Kidney epithelial cell (primary cell): ENCODE measurements around the gene CDC45. TPM values are rescaled to one million over a fixed set of nuclear protein-coding genes. Genes with fewer than 3 reads are reported as not detected.

Experiments used
- DNase-seq: peaks from one replicate; pipeline ENCODE4 v3.0.0-alpha.2; 2010; ENCODE audit warnings: low read depth
- H3K27me3 ChIP-seq: 2 replicates; pipeline ENCODE4 v1.6.0; 2011; ENCODE audit warnings: low read length; ENCODE audit not compliant: control insufficient read depth, insufficient read depth
- H3K36me3 ChIP-seq: 2 replicates; pipeline ENCODE4 v1.5.1; 2011; ENCODE audit warnings: low read length; ENCODE audit not compliant: control insufficient read depth, insufficient read depth
- H3K4me3 ChIP-seq: 2 replicates; pipeline ENCODE4 v1.5.1; 2011; ENCODE audit warnings: low read depth, mild to moderate bottlenecking, control low read depth, low read length
- CTCF ChIP-seq: IDR thresholded peaks from 2 replicates; pipeline ENCODE4 v1.5.1; 2011; ENCODE audit warnings: mild to moderate bottlenecking, moderate library complexity, low read length, control low read depth, inconsistent platforms; ENCODE audit not compliant: insufficient read depth, poor library complexity, severe bottlenecking
- total RNA-seq: library from RNA; depleted of rRNA; stranded (reverse); fragments of >200 nt; gene quantifications from 2 replicates; pipeline ENCODE4 v1.2.3, GENCODE V29; 2015

The CDC45 gene
- total RNA-seq, 1 donor from 2014 or later: 5.6 TPM

DNA sequence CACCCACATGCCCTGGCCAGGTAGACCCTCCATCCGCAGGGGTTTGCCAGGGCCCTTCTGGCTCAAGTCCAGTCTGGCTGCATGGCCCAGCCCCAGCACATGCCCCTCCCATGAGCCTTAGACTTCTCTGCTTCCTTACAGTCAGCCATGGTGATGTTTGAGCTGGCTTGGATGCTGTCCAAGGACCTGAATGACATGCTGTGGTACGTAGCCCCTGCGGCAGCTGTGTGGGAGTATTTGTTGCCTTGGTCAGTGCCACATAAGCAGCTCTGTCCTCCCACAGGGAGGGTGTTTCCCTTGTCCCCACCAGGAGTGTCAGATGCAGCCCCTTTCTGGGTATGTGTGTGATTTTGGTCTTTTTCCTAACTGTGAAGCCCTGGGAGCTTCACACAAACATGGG lies 17.5 kb downstream of the CDC45 start:
- DNase-seq: peak; percentile 51
- no peak for TF ChIP-seq CTCF
- H3K27me3 ChIP-seq: no peaks in the 10 kb centered on the region
- H3K36me3 ChIP-seq: no peaks in the 10 kb centered on the region
- H3K4me3 ChIP-seq: no peak overlapping the region

GRCh38 chr22:19498154-19498865 lies 18.6 kb downstream of the CDC45 start:
- Histone ChIP-seq H3K36me3 (no peaks in the 10 kb centered on the region), H3K4me3 (no peak overlapping the region), H3K27me3 (no peaks in the 10 kb centered on the region)
- TF ChIP-seq CTCF: no peak
- no peak for DNase-seq

DNA sequence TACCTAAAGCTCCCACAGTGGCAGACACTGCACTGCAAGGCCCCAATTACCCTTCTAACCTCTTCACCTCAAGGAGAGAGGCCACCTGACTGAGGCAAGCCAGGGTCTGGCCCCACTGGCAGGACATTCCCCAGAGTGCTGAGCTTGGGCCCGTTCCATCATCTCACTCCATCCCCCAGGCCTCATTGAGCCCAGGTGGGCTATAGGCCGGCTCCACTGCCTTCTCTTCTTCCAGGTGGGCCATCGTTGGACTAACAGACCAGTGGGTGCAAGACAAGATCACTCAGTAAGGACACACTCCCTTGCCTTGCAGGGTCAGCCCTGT lies 19.1 kb downstream of the CDC45 start:
- Histone ChIP-seq H3K36me3 (no peaks in the 10 kb centered on the region), H3K27me3 (no peaks in the 10 kb centered on the region), H3K4me3 (no peak overlapping the region)
- TF ChIP-seq CTCF: no peak
- no peak for DNase-seq

- no peak for TF ChIP-seq CTCF
- no peak for DNase-seq
- Histone ChIP-seq H3K36me3 (no peaks in the 10 kb centered on the region), H3K27me3 (no peaks in the 10 kb centered on the region), H3K4me3 (no peak overlapping the region)
Observed at GRCh38 chr22:19499236-19499879, 19.6 kb downstream of the CDC45 start.

DNA sequence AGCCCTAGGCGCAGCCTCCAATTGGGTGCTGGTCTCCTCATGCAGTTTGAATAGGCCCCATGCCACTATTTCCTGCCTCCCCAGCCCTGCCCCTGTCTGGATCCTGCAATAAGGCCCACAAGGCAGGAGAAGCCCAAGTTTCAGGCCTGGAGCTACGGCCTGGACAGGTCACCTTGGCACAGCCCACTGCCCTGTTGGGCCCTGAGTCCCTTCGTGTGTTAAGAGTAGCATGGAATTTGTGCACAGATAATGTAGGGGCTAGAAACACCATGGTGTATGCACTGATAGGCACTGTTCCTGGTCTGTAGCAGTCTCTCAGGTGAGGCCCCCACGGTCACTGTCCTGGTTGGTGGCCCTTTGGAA lies 20.1 kb downstream of the CDC45 start:
- DNase-seq: no peak
- Histone ChIP-seq H3K4me3 (no peak overlapping the region), H3K36me3 (no peaks in the 10 kb centered on the region), H3K27me3 (no peaks in the 10 kb centered on the region)
- no peak for TF ChIP-seq CTCF
